H9 (cell line): ENCODE measurements around the gene PPA1. TPM values are rescaled to one million over a fixed set of nuclear protein-coding genes. Genes with fewer than 3 reads are reported as not detected.

Source experiments
- DNase-seq: peaks from one replicate; pipeline ENCODE4 v3.0.0-alpha.2; 2017
- H2AFZ ChIP-seq: one replicate; pipeline ENCODE4 v1.6.1; 2013; ENCODE audit warnings: mild to moderate bottlenecking, low read length, control low read depth, moderate library complexity
- H2AK5ac ChIP-seq: 2 replicates; pipeline ENCODE4 v1.6.1; 2013; ENCODE audit warnings: low read length, control low read depth, mixed read lengths; ENCODE audit not compliant: insufficient read length
- H2BK120ac ChIP-seq: one replicate; pipeline ENCODE4 v1.6.1; 2013; ENCODE audit warnings: low read depth, mild to moderate bottlenecking, low read length, control low read depth, inconsistent platforms; ENCODE audit not compliant: poor library complexity, severe bottlenecking
- H2BK12ac ChIP-seq: 2 replicates; pipeline ENCODE4 v1.6.1; 2013; ENCODE audit warnings: low read length, control low read depth, mixed read lengths, low read depth; ENCODE audit not compliant: insufficient read length
- H2BK15ac ChIP-seq: 2 replicates; pipeline ENCODE4 v1.6.1; 2013; ENCODE audit warnings: low read depth, low read length, control low read depth
- H2BK20ac ChIP-seq: one replicate; pipeline ENCODE4 v1.6.1; 2013; ENCODE audit warnings: low read depth, mild to moderate bottlenecking, low read length, control low read depth, inconsistent platforms; ENCODE audit not compliant: poor library complexity, severe bottlenecking
- H2BK5ac ChIP-seq: 2 replicates; pipeline ENCODE4 v1.6.1; 2013; ENCODE audit warnings: low read length, control low read depth, mixed read lengths; ENCODE audit not compliant: insufficient read length
- H3K14ac ChIP-seq: 2 replicates; pipeline ENCODE4 v1.6.1; 2013; ENCODE audit warnings: low read length, control low read depth; ENCODE audit not compliant: insufficient read depth
- H3K18ac ChIP-seq: 2 replicates; pipeline ENCODE4 v1.6.1; 2013; ENCODE audit warnings: low read depth, mild to moderate bottlenecking, mixed read lengths, low read length, control low read depth; ENCODE audit not compliant: insufficient read length
- H3K23ac ChIP-seq: 2 replicates; pipeline ENCODE4 v1.6.1; 2013; ENCODE audit warnings: low read length, control low read depth, mixed read lengths, low read depth; ENCODE audit not compliant: insufficient read length
- H3K23me2 ChIP-seq: 2 replicates; pipeline ENCODE4 v1.6.1; 2013; ENCODE audit warnings: low read depth, mild to moderate bottlenecking, mixed read lengths, low read length, control low read depth; ENCODE audit not compliant: insufficient read length, poor library complexity, severe bottlenecking
- H3K27ac ChIP-seq: 2 replicates; pipeline ENCODE4 v1.5.1; 2013; ENCODE audit warnings: low read length, control low read depth, mixed read lengths, low read depth; ENCODE audit not compliant: insufficient read length
- H3K27me3 ChIP-seq: 2 replicates; pipeline ENCODE4 v1.6.1; 2013; ENCODE audit warnings: low read length, control low read depth, inconsistent platforms; ENCODE audit not compliant: insufficient read depth
- H3K4ac ChIP-seq: 2 replicates; pipeline ENCODE4 v1.6.1; 2013; ENCODE audit warnings: low read depth, mild to moderate bottlenecking, control low read depth, inconsistent platforms, low read length, moderate library complexity
- H3K4me1 ChIP-seq: 2 replicates; pipeline ENCODE4 v1.6.1; 2013; ENCODE audit warnings: low read length, control low read depth, inconsistent platforms; ENCODE audit not compliant: insufficient read depth
- H3K4me2 ChIP-seq: 2 replicates; pipeline ENCODE4 v1.6.1; 2013; ENCODE audit warnings: low read length, control low read depth, mixed read lengths; ENCODE audit not compliant: insufficient read length, insufficient read depth
- H3K56ac ChIP-seq: 2 replicates; pipeline ENCODE4 v1.6.1; 2013; ENCODE audit warnings: low read depth, mild to moderate bottlenecking, mixed read lengths, low read length, control low read depth; ENCODE audit not compliant: insufficient read length
- H3K79me1 ChIP-seq: 2 replicates; pipeline ENCODE4 v1.6.1; 2013; ENCODE audit warnings: low read depth, mild to moderate bottlenecking, moderate library complexity, low read length, control low read depth, inconsistent platforms; ENCODE audit not compliant: insufficient read depth, poor library complexity, severe bottlenecking
- H3K79me2 ChIP-seq: 2 replicates; pipeline ENCODE4 v1.6.1; 2013; ENCODE audit warnings: low read length, control low read depth, inconsistent platforms; ENCODE audit not compliant: insufficient read depth
- H3K9ac ChIP-seq: 2 replicates; pipeline ENCODE4 v1.6.1; 2013; ENCODE audit warnings: low read length, control low read depth, mixed read lengths; ENCODE audit not compliant: insufficient read length; ENCODE audit errors: extremely low read depth
- H3K9me3 ChIP-seq: one replicate; pipeline ENCODE4 v1.6.1; 2013; ENCODE audit warnings: low read depth, low read length, inconsistent platforms; ENCODE audit not compliant: control insufficient read depth
- H3T11ph ChIP-seq: one replicate; pipeline ENCODE4 v1.6.1; 2013; ENCODE audit warnings: mild to moderate bottlenecking, low read length, control low read depth, inconsistent platforms
- H4K20me1 ChIP-seq: one replicate; pipeline ENCODE4 v1.6.1; 2013; ENCODE audit not compliant: control insufficient read depth, insufficient read length, insufficient read depth
- H4K5ac ChIP-seq: 2 replicates; pipeline ENCODE4 v1.6.1; 2013; ENCODE audit warnings: low read depth, mild to moderate bottlenecking, mixed read lengths, low read length, control low read depth; ENCODE audit not compliant: insufficient read length
- H4K8ac ChIP-seq: replicated peaks from 2 replicates; pipeline ENCODE4 v1.6.1; 2013; ENCODE audit warnings: low read length, control low read depth, mixed read lengths, low read depth; ENCODE audit not compliant: insufficient read length
- H4K91ac ChIP-seq: 2 replicates; pipeline ENCODE4 v1.6.1; 2013; ENCODE audit warnings: low read depth, mild to moderate bottlenecking, moderate library complexity, mixed read lengths, low read length, control low read depth; ENCODE audit not compliant: insufficient read length
- H3K27ac Mint-ChIP-seq, 3 experiments: 2 replicates in 2 of 3; 3 replicates in 1 of 3; pipeline ENCODE4 v1.8.0; 2020 to 2021; ENCODE audit warnings: mixed read lengths in 3 of 3, mild to moderate bottlenecking in 1 of 3, moderate library complexity in 1 of 3
- H3K27me3 Mint-ChIP-seq: 2 replicates; pipeline ENCODE4 v1.8.0; 2021; ENCODE audit warnings: low read depth, mild to moderate bottlenecking, moderate library complexity, mixed read lengths
- H3K36me3 Mint-ChIP-seq, 3 experiments: 2 replicates in 2 of 3; 3 replicates in 1 of 3; pipeline ENCODE4 v1.8.0; 2020 to 2021; ENCODE audit warnings: low read depth in 3 of 3, mixed read lengths in 3 of 3; ENCODE audit not compliant: insufficient read depth in 1 of 3
- H3K4me1 Mint-ChIP-seq, 2 experiments: 2 replicates each; pipeline ENCODE4 v1.8.0; 2020; ENCODE audit warnings: mixed read lengths in 2 of 2
- H3K4me3 Mint-ChIP-seq, 2 experiments: 2 replicates in 1 of 2; 3 replicates in 1 of 2; pipeline ENCODE4 v1.8.0; 2020 to 2021; ENCODE audit warnings: mild to moderate bottlenecking in 2 of 2, mixed read lengths in 2 of 2, moderate library complexity in 1 of 2
- H3K9me3 Mint-ChIP-seq, 2 experiments: 2 replicates in 1 of 2; 3 replicates in 1 of 2; pipeline ENCODE4 v1.8.0; 2020; ENCODE audit warnings: mild to moderate bottlenecking in 2 of 2, mixed read lengths in 2 of 2, moderate library complexity in 1 of 2
- WGBS: extraction: QIAGEN DNeasy Blood & Tissue Kit; methylation state at CpG from one replicate; pipeline ENCODE4 v1.1.7; 2013; ENCODE audit warnings: missing lambda C conversion rate, low lambda C conversion rate, mixed read lengths; ENCODE audit not compliant: insufficient read length; ENCODE audit errors: extremely low coverage; 5-methylcytosine and 5-hydroxymethylcytosine counted together
- total RNA-seq: library from RNA; stranded (reverse); gene quantifications from 2 replicates; pipeline ENCODE4 v1.2.1, GENCODE V29; 2021
- TF ChIP-seq, protein P1 (sequence below): fragments of 200-600 bp; sonication (generic); conservative IDR thresholded peaks from 3 replicates; pipeline ENCODE4 v1.8.0; 2021; ENCODE audit warnings: antibody characterized with exemption, mild to moderate bottlenecking

PPA1 gene
- total RNA-seq, 1 experiment from 2014 or later: 115 TPM

DNA sequence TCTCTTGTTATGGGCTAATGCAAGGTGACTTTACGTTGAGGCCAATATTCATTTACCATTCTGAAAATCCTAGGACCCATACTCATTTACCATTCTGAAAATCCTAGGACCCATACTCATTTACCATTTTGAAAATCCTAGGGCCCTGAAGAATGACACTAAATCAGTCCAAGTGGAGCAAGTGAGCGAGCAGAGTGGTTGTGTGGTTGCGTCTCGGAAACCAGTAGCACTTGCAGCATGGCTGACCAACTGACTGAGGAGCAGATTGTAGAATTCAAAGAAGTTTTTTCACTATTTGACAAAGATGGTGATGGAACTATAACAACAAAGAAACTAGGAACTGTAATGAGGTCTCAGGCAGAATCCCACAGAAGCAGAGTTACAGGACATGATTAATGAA is 69.8 kb downstream of the PPA1 start:
- H3K4me3 Mint-ChIP-seq: no peak overlapping the region
- Histone ChIP-seq H2AFZ (no peak overlapping the region), H3K9ac (no peak overlapping the region), H3K27me3 (no peaks in the 10 kb centered on the region), H3K4me2 (no peak overlapping the region), H4K8ac (no peak overlapping the region), H2BK5ac (no peak overlapping the region), H3K14ac (no peak overlapping the region), H2AK5ac (no peak overlapping the region), H4K91ac (no peak overlapping the region), H3K4ac (no peak overlapping the region), H2BK12ac (no peak overlapping the region), H3K4me1 (no peaks in the 10 kb centered on the region), H3K27ac (no peak overlapping the region), H3K23ac (no peak overlapping the region), H3K23me2 (no peaks in the 10 kb centered on the region), H3K79me1 (no peaks in the 10 kb centered on the region), H4K5ac (no peak overlapping the region), H3K56ac (no peak overlapping the region), H3K79me2 (peaks cover 29% of the 10 kb centered on the region; the same call in 1 of the 2 replicates), H2BK120ac (no peak overlapping the region), H2BK15ac (no peak overlapping the region), H3K9me3 (no peaks in the 10 kb centered on the region), H4K20me1 (no peaks in the 10 kb centered on the region), H2BK20ac (no peak overlapping the region), H3K18ac (no peak overlapping the region), H3T11ph (no peak overlapping the region)
- no peaks in the 10 kb centered on the region for H3K27me3 Mint-ChIP-seq
- no CpG with 5 or more reads among the region's 4 CpGs for WGBS
- no peak for DNase-seq
- 0 out of 7 replicates have a peak overlapping the region, but pooled peaks of 1 of the 3 experiments have one; percentile 0 for H3K27ac Mint-ChIP-seq
- no peaks in the 10 kb centered on the region for H3K9me3 Mint-ChIP-seq
- H3K4me1 Mint-ChIP-seq: peaks cover 7 to 15% of the 10 kb centered on the region in 2 experiments
- peaks cover 4 to 39% (median 30%) of the 10 kb centered on the region in 3 experiments; a peak in 5 of 7 replicates for H3K36me3 Mint-ChIP-seq
- TF ChIP-seq, protein P1, sequence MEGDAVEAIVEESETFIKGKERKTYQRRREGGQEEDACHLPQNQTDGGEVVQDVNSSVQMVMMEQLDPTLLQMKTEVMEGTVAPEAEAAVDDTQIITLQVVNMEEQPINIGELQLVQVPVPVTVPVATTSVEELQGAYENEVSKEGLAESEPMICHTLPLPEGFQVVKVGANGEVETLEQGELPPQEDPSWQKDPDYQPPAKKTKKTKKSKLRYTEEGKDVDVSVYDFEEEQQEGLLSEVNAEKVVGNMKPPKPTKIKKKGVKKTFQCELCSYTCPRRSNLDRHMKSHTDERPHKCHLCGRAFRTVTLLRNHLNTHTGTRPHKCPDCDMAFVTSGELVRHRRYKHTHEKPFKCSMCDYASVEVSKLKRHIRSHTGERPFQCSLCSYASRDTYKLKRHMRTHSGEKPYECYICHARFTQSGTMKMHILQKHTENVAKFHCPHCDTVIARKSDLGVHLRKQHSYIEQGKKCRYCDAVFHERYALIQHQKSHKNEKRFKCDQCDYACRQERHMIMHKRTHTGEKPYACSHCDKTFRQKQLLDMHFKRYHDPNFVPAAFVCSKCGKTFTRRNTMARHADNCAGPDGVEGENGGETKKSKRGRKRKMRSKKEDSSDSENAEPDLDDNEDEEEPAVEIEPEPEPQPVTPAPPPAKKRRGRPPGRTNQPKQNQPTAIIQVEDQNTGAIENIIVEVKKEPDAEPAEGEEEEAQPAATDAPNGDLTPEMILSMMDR: no peak
